Pons (tissue), 1 donor: Measurements from ENCODE around the gene TNFRSF11A.

Experiments used
- DNase-seq: peaks from one replicate; pipeline ENCODE4 v3.0.0-alpha.2; 2016; ENCODE audit warnings: low spot score

The TNFRSF11A gene

DNA sequence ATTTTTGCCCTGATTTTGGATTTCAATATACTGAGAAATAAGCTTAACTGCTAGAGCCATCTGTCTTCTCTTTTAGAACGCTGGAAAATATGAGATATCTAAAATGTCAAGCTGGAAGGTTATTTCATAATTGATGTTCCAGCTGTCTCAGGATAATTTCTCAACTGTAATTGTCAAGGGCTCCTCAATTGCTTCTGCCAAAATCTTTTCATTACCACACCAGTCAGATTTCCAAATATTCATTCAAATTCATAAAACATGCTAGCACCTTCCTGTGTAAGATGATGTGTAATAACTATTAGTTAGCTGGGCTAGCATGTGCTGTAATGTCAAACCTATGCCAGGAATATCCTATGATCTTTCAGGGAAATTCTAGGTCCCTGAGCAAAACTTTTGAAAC is 88.1 kb downstream of the TNFRSF11A start:
- DNase-seq, result no peak

DNA sequence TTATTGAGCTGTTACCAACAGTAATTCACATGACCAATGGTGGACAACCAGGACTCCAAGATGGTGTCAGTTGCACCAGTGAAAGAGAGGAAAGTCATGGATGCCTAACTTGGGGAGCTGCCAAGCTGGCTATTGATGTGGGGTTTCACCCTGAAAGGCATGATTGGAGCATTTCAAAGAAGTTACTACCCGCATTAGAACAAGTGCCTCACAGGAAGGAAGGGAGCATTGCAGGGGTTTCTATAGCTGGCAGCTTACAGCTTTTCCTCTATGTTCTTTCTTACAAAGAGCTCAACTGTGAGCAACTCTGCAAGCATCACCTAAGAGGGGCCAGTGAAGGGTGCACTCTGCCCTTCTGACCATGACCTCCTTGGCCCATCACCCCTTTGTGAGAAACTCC is 93.1 kb downstream of the TNFRSF11A start:
- no peak for DNase-seq

DNA sequence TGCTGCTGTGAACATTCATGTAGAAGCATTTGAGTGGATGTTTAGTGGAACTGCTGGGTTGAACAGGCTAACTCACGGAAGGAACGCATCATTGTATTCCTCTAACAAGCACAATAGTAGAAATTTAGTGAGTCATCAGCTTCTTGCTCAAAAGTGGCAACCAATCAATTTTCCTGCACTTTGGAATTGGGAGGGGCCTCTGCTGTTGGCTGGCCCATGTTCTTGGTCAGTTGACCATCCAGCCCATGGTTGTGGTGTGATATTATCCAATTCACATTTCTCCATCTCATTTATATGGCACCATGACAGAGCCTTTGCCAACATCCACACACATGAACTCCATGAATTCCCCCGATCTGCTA is 95.0 kb downstream of the TNFRSF11A start:
- DNase-seq, result no peak

DNA sequence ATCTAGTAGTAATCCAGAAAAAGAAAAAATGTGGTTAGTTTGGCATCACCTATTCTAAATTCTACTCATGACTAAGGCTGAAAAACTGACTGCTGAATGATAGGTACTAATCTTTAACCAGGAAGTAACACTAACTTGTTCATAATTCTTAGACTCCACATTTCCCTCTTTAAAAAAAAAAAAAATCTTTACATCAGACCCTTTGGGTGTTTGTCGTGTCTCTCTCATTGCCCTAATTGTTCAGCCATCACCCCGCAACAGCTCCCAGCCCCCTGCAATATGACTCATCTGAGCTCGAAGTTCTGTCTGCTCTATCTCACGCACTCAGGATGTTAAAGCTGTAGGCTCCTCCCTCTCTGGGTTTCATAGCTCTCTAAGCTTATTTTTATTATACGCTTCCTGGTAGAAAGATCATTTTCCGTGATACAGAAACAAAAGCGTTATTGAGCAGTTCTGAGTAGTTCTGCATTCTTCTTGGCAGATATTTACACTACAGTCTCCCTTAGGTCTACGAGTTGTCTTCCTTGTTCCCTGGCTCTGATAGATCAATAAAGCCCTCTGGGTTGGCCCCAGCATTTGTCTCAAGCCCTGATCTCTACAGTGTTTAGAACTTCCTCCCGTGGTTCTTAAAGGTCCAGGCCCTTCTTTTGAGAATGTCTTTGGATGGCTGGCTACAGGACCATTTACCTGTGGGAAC is 95.6 kb downstream of the TNFRSF11A start:
- DNase-seq, result peak; percentile 8

DNA sequence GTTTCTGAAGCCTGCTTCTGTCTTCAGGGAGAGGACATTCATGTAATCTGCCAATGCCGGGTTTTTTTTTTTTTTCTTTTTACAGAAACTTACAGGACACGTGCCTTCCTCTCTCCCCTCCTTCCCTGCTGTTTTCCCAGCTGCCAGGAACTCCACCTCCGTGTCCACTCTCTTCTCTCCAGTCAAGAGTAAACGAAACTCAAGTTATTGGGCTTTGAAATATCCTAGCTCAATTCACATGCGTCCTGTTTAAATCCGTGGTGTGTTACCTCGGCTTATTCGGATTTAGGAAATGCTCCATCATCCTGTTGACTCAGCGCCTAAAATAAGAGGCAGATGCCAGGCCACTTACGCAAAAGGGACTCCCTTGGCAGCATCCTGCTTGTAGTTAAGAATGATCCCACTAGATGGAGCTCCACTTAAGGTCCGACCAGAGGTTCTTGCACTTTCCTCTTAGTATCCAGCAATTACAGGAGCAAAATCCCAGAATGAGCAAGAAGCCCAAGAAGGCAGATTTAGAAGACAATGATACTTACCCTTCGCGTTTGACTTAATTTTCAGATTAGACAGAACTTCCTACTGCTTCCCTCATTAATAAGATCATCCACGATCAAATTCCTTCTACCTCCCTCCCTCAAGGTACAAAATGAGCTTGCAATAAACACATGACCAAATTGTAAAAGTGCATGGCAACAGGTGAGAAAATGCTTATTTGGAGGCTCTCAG is 100.5 kb downstream of the TNFRSF11A start:
- peak; percentile 97 for DNase-seq

DNA sequence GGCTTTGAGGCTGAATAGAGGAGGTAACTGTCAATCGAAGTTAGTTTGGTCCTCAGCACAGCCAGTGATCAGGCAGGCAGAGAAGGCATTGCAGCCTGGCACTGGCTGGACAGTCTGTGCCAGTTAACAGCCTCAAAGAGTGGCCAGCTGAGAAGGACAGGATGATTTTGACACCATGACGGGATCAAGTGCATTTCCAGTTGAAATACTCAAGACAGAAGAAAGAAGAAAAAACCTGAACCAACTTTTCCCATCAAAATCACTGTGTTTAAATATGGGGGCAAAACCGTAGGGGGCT is 101.0 kb downstream of the TNFRSF11A start:
- no peak for DNase-seq

DNA sequence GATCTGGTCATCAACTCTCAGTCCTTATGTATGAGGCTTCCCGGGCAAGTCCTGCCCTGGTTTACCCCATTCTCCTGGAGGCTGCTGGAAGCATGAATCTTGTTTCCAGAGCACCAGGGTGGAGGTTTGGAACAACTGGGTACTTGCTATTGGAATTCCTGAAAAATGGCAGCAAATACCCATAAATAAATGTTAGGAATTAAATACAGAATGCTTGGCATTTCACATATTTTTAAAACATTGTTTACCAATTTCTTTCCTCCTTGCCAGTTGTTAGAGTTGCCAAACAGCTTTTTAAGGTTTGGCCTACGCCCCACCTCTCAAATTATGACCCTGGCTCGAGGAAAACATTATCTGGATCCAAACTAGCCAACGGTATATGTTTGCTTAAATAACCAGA is 107.1 kb downstream of the TNFRSF11A start:
- DNase-seq, result no peak

DNA sequence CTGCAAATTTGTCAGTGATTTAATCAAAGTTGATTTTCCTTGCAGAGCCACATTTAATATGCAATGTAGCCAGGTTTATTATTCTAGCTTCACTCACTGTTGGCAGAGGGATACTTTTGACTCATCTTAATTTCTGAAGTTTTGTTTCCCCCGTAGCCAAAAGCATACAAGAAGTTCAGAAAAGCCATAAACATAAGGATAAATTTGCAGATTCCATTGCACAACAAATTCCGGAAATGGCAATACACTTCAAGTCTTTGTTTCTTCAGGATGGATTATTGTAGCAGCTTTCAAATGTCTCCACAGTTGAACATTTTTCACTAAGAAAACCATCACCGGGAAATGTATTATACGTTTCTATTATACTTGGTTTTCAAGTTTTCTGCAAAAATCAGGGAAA is 109.7 kb downstream of the TNFRSF11A start:
- DNase-seq, result no peak

DNA sequence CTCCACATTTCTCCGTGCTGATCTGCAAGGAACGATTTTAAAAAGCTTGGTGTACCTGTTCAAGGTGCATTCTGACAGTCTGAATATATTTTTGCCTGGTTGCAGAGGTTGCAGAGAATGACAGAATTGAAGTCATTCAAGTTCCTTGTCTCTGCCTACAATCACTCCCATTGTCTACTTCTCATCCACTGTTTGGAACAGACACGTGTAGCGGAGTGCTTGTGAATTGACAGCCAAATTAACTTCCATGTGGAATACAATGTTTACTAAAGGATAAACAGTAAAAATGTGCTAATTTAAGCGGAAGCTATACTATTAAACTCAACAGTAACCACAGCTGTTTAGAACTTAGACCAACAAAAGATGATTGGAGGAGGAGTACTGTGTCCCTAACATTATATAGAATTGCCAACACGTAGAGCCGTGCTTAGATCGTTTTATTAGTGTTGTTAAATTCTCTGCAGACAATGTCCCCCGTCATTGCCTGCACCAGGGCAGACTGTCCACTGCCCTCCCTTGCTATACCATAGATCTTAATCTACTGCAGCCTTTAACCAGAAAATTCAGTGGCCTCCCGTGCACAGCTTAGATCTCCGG is 110.4 kb downstream of the TNFRSF11A start:
- peak; percentile 82 for DNase-seq

DNA sequence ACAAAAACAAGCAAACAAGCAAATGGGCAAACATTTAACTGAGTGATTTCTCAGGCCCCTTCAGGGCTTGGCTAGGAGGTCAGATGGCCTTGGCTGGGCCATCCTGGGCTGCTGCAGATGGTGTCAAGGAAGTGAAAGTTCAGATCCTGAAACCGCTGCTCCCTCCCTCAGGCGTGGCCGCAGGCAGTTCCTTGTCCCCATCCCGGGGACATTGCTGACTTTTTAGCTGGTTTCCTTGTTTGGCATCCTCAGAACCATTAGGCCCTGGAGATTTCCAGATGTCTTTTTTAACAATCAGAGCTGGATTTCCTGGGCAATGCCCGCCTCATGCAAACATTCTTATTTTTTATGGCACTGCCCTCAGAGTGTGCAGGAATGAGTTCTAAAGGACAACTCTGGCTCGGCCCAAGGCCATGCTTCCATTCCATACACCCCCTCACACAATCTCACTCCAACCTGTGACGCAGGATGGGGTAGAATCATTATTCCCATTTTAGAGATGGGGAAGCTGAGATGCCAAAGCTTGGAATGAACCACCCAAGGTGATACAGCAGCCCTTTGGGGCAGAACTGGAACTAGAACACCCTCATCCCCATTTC is 111.6 kb downstream of the TNFRSF11A start:
- DNase-seq, result peak; percentile 14

DNA sequence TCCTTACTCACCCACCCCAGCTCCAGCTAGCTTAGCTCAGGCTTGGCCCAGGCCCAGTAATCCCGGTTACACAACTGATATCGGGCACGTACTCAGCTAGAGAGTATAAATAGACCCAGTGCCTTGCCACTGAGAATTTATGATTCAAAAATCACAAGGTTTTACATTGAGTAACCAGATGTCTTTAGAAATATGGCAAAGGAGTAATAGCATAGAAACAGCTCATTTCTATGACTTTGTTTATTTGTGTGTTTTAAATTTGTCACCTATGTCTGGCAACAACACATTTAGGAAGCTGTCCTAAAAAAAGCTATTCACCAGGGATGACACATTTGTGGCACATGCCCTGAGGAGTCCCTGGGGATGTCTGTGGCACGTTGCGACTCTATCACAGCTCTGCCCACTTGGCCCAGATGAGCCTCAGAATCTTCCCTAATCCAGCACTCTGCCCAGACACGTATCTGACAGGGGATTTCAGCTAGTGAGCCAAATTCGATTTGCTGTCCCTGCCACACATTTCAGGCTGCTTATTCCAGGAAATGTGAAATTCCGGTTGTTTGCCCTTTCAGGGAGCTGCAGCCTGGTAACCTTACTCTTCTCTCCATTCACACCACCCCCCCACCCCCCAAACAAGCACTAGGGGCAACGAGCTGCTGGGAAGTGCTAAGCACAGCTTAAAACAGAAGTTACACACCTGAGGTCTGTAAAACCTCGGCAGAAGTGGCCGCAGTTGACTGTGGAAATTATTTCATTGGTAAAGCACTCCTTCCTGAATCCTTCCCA is 112.3 kb downstream of the TNFRSF11A start:
- no peak for DNase-seq

DNA sequence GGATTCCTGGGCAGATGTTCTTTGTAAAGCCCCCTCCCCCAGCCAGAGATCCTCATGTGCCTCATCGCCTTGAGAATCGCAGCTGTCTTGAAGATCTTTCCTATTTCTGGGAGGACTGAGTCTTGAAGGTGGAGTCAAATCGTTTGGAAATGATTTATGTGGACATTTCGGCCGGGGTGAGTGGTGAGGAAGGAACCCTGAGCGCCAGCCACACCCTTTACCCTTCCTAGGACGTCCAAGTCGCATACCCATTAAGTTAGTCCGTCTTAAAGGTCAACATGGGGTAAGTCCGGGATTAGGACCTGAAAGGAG is 112.9 kb downstream of the TNFRSF11A start:
- no peak for DNase-seq

DNA sequence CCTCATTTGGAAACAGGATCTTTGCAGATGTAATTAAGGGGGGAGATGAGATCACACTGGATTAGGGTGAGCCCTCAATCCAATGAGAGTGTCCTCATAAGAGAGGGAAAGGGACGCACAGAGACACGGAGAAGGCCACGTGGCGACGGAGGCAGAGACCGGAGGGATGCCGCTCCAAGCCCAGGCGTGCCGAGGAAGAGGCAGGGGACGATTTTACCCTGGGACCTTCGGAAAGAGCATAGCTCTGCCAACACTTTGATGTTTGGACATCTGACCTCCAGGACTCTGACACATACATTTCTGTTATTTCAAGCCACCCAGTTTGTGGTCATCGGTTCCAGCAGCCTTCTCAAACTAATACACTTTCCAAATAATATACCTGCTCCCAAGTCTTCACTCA is 113.3 kb downstream of the TNFRSF11A start:
- DNase-seq, result no peak

DNA sequence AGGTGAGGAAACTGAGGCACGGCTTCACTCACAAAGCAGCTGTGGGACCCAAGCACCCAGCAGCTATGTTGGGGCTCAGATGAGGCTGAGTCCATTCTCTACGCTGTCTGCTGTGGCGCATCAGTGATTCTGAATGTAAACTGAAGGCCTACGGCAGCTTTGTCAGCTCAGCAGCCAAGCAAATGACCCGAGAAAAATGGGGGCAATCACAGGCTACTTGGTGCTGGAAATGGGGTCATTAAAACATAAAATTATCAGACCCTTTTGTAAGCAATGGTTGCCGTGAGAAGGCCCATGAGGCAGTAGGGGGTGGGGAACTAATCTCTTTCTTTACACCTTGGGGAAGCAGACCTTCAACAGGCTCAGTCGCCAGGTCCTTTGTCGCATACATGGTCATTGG is 113.8 kb downstream of the TNFRSF11A start:
- no peak for DNase-seq
